Coronary artery (tissue), 2 donors: ENCODE results near the gene OR1N2.
"Not testable (repeated sequence)": the region's sequence is repeated elsewhere in the genome, so short reads cannot be mapped to it uniquely, and the experiment has no call there.

ENCODE experiments used
- DNase-seq: peaks from one replicate; pipeline ENCODE4 v3.0.0-alpha.2; 2017; ENCODE audit warnings: low spot score
- H3K27ac ChIP-seq, 2 donors: fragments of 200-600 bp; sonication (generic); one replicate each; pipeline ENCODE4 v1.5.1; 2016 to 2019
- H3K4me3 ChIP-seq: fragments of 200-600 bp; sonication (generic); 2 replicates; pipeline ENCODE4 v1.5.1; 2016; ENCODE audit warnings: mild to moderate bottlenecking, moderate library complexity
- TF ChIP-seq, protein P1 (sequence below): fragments of 200-600 bp; sonication (generic); IDR thresholded peaks from one replicate; pipeline ENCODE4 v1.5.1; 2019; ENCODE audit warnings: antibody characterized with exemption

The OR1N2 gene

DNA sequence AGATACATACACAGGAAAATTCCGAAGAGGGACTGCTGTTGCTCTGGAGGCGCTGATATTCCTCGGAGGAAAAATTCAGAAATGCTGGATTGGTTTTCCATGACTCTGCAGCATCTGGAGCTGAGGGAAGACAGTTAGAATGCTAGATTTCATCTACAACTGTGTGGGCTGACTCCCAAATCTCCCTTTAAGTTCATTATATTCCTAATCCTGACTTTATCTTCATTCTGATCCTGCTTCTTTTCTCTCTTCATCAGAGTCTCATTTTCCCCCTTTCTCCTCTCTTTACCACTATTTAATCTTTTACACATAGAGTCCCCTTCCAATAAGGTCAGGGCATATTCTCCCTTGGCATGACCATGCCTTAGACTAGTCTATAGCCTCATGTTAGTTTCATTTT lies 25.7 kb upstream of the OR1N2 start, which contains the start of gene OR1N1:
Gene OR1N1, minus strand, starts transcription at position 101 of the 400 bp plus-strand sequence. Its CDS starts 0 bp downstream, at position 101.
- no peak for DNase-seq
- TF ChIP-seq, protein P1, sequence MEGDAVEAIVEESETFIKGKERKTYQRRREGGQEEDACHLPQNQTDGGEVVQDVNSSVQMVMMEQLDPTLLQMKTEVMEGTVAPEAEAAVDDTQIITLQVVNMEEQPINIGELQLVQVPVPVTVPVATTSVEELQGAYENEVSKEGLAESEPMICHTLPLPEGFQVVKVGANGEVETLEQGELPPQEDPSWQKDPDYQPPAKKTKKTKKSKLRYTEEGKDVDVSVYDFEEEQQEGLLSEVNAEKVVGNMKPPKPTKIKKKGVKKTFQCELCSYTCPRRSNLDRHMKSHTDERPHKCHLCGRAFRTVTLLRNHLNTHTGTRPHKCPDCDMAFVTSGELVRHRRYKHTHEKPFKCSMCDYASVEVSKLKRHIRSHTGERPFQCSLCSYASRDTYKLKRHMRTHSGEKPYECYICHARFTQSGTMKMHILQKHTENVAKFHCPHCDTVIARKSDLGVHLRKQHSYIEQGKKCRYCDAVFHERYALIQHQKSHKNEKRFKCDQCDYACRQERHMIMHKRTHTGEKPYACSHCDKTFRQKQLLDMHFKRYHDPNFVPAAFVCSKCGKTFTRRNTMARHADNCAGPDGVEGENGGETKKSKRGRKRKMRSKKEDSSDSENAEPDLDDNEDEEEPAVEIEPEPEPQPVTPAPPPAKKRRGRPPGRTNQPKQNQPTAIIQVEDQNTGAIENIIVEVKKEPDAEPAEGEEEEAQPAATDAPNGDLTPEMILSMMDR, result no peak
- H3K4me3 ChIP-seq, result no peak within 1 kb of the TSS

DNA sequence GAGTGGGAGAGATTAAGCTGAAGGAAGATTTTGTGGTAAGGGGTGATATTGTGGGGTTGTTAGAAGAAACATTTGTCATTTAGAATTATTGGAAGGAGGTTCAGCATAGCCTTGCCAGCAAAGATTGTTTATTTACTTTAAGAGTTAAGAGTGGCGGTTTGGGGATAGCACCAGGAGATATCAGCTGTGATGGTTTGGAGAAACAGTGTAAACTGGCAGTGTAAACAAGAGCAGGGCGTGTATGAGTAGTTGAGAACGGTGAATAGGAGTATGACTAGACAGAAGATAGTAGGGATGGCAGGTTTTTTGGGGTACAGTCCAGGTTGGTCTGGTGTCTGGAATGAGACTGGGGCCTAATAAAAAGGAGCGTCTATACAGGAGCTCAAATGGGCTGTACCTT lies 21.8 kb upstream of the OR1N2 start:
- not testable (repeated sequence) for DNase-seq, H3K4me3 ChIP-seq

More for the DNA sequence above, 25.7 kb upstream of the OR1N2 start, which contains the start of gene OR1N1:
- no peak within 1 kb of the TSS for H3K27ac ChIP-seq

DNA sequence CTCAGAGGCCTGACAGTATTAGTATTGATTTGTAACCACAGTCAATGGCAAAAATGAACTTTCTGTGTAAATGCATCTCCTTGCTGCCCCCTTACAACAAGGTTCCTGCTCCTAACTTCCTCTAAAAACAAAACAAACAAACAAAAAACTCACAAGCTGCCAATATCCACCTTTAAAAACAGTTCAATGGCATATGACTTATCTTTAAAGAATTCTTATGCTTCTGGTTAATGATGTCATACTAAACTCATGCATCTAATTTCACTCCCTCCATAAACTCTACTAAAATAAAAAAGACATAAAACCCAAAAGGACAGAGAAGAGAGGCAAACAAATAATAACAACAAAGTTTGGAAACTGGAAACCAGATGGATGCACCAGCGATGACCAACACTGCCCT lies 16.8 kb upstream of the OR1N2 start:
- no peak for DNase-seq
- TF ChIP-seq, protein P1, result no peak
- Histone ChIP-seq H3K27ac (no peak overlapping the region), H3K4me3 (no peak overlapping the region)

More for the DNA sequence above, 21.8 kb upstream of the OR1N2 start:
- H3K27ac ChIP-seq, result not testable (repeated sequence)

DNA sequence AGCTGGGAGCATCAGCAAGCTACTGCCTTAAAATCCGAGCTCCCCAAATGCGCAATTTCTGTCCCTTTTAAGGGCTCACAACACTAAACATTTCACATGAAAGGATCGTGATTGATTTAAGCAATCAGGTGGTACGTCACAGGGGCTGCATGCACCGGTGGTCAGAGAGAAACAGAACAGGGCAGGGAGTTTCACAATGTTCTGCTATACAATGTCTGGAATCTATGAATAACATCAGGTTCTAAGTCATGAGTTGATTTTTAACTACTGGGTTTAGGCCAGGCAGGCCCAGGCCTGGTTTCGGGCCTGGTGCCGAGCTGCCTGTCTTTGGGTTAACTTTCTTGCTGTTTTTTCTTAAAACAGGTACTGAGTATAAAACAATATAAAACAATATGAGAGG lies 15.8 kb upstream of the OR1N2 start:
- not testable (repeated sequence) for H3K4me3 ChIP-seq, DNase-seq

DNA sequence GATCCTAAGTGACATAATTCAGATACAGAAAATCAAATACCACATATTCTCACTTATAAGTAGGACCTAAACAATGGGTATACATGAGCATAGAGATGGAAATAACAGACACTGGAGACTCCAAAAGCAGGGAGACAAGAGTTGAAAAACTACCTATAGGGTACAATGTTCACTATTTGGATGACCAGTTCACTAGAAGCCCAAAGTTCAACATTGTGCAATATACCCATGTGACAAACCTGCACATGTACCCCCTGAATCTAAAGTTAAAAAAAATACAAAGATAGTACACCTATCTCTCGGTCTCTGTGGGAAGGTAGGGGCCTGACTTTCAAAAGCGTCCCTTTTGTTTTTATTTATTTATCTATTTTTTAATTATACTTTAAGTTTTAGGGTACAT lies 14.2 kb upstream of the OR1N2 start:
- no peak overlapping the region for H3K4me3 ChIP-seq
- DNase-seq, result no peak
- TF ChIP-seq, protein P1, result no peak
- H3K27ac ChIP-seq, result no peak overlapping the region

More for the DNA sequence above, 15.8 kb upstream of the OR1N2 start:
- H3K27ac ChIP-seq, result not testable (repeated sequence)

DNA sequence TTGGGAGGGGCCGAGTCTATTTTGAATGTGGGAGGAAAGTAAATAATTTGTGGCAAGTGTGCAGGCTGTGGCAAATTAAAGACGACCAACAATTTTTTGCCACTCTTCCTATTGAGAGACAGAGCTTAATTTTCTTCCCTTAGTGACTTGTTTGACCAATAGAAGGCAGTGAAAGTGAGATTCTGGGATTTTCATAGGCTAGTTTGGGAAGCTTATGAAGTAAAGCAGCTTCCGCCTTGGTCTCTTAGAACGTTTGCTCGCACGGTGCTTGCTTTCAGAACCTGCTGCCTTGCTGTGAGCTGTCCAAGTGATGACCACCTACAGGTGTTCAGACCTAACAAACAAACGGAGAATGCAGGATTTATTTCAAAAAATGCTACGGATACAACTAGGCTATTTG lies 6.7 kb upstream of the OR1N2 start:
- H3K27ac ChIP-seq, result no peak overlapping the region
- no peak overlapping the region for H3K4me3 ChIP-seq
- DNase-seq, result no peak
- TF ChIP-seq, protein P1, result no peak

DNA sequence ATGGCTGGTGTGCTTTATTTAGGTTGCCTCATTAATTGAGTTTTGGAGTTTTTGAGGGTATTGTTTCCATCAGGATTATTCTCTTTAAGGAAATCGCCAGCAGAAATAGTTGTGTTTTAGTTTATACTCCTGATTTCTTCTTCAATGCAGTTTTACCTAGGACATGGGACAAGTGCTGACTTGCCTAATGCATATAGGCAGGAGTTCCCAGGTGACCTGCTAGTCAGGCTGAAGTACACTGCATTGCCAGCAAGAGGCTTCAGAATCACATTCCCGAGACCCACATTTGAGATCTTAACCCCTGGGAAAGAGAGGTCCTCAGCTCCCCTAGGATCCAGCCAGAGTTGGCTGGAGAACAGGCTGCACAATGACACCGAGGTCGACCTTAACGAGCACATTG lies 1.5 kb upstream of the OR1N2 start:
- TF ChIP-seq, protein P1, result no peak
- DNase-seq, result no peak

DNA sequence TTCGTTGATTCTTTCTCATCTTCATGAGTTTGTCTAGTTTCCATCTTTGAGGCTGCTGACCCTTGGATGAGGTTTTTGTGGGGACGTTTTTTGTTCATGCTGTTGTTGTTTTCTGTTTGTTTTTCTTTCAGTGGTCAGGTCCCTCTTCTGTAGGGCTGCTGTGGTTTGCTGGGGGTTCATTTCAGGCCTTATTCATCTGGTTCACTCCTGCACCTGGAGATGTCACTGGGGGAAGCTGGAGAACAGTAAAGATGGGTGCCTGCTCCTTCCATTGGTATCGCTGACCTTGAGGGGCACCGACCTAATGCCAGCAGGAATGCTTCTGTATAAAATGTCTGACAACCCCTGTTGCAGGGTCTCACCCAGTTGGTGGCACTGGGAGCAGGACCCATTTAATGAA lies 8.5 kb downstream of the OR1N2 start:
- DNase-seq, result no peak
- Histone ChIP-seq H3K27ac (no peak overlapping the region), H3K4me3 (no peak overlapping the region)
- TF ChIP-seq, protein P1, result no peak

More for the DNA sequence above, 1.5 kb upstream of the OR1N2 start:
- no peak overlapping the region for H3K27ac ChIP-seq
- H3K4me3 ChIP-seq, result no peak overlapping the region
